ENCODE results near the gene RBP5. TPM values are rescaled to one million over a fixed set of nuclear protein-coding genes. Genes with fewer than 3 reads are reported as not detected.

Gene RBP5
- total and polyA plus RNA-seq, 9 of the 15 experiments (the other 6 are each of a cell fraction or from before 2014, with no cell fraction given): 8.6 to 22.5 (median 11.4) TPM

- Histone ChIP-seq H2AFZ (ENCODE audit: low read depth, low read length) (no peak overlapping the region), H4K20me1 (replicated peaks; ENCODE audit: control insufficient read depth, insufficient read depth, low read length) (no peaks in the 10 kb centered on the region), H3K9me3 (replicated peaks; ENCODE audit: control insufficient read depth, insufficient read depth, low read depth, low read length) (no peaks in the 10 kb centered on the region), H3K9me1 (ENCODE audit: control insufficient read depth, insufficient read depth, low read length) (no peaks in the 10 kb centered on the region), H3K79me2 (ENCODE audit: control insufficient read depth, insufficient read depth, low read length) (no peaks in the 10 kb centered on the region), H3K4me1 (replicated peaks in 1 of 2; ENCODE audit: control insufficient read depth in 2 of 2, insufficient read depth in 2 of 2, low read length in 2 of 2) (peaks cover 6 to 16% of the 10 kb centered on the region in 2 experiments; a peak in 3 of 5 replicates), H3K27ac (ENCODE audit: extremely low read depth, low read depth, low read length) (no peak overlapping the region), H3K9ac (ENCODE audit: insufficient read depth in 1 of 2, low read depth in 2 of 2, low read length in 2 of 2) (no peak overlapping the region), H3K4me3 (no peak overlapping the region), H3K27me3 (ENCODE audit: control insufficient read depth in 2 of 2, insufficient read depth in 2 of 2, low read length in 2 of 2) (no peaks in the 10 kb centered on the region; a peak in 2 of 5 replicates), H3K4me2 (ENCODE audit: insufficient read depth, low read length) (no peak overlapping the region), H3K36me3 (ENCODE audit: control insufficient read depth, insufficient read depth, low read length) (no peaks in the 10 kb centered on the region)
- whole genome bisulfite sequencing (ENCODE audit: insufficient coverage, low coverage, missing lambda C conversion rate): 28% methylated on average over 11 of the region's 11 CpGs
- POLR2A ChIA-PET: interaction anchor here (0.6 to 0.8 kb wide), 2 partner anchors 9 to 14 kb away, joined by 3 read pairs; no protein-coding TSS in a partner anchor
- in situ Hi-C loops (cut with MboI) (no loop called here), intact Hi-C loops (cut with micrococcal nuclease) (no loop called here)
- CTCF ChIA-PET (ENCODE audit: low intra/inter-chr PET ratio): no interaction called here
- DNase-seq (ENCODE audit: extremely low read depth in 1 of 4, low spot score in 3 of 4) (no peak), FAIRE-seq (no peak), ATAC-seq (no peak)
- BruUV-seq (replicated peaks): no TSS peak
- TF ChIP-seq SRSF9 (IDR thresholded peaks at IDR 0.05; ENCODE audit: borderline replicate concordance, low read depth, low read length) (no peak), RREB1 (CRISPR knock-in tag; IDR thresholded peaks at IDR 0.05) (no peak), ZNF407 (IDR thresholded peaks at IDR 0.05; ENCODE audit: low read depth) (no peak), ZNF445 (CRISPR knock-in tag; IDR thresholded peaks at IDR 0.05; ENCODE audit: low read depth) (no peak), C11orf30 (IDR thresholded peaks at IDR 0.05; ENCODE audit: low read depth) (no peak), CCNT2 (IDR thresholded peaks at IDR 0.05; ENCODE audit: borderline replicate concordance, extremely low read depth, insufficient read length, low read depth, low read length) (no peak), ZNF561 (CRISPR knock-in tag; conservative IDR thresholded peaks at IDR 0.05) (no peak), KDM2B (CRISPR knock-in tag; IDR thresholded peaks at IDR 0.05) (no peak)
Measured at GRCh38 chr12:7089196-7089871, 39.4 kb downstream of the RBP5 start.
